HG03378 (cell line): Measurements from ENCODE around the gene PTPRN2.

ENCODE experiments used
- ATAC-seq: cut with Tn5 transposase; IDR thresholded peaks from one replicate; pipeline ENCODE4 v1.9.1; 2021; ENCODE audit warnings: mild to moderate bottlenecking, moderate library complexity; ENCODE audit not compliant: unreplicated experiment

Gene PTPRN2

GRCh38 chr7:158029509-158029908 is 558.1 kb downstream of the PTPRN2 start:
- no peak for ATAC-seq

GRCh38 chr7:158028971-158029370 is 558.7 kb downstream of the PTPRN2 start:
- ATAC-seq, result no peak

GRCh38 chr7:158028290-158028941 is 559.2 kb downstream of the PTPRN2 start:
- no peak for ATAC-seq

GRCh38 chr7:158027646-158028045 is 560.0 kb downstream of the PTPRN2 start:
- ATAC-seq, result no peak

GRCh38 chr7:158026636-158027265 is 560.9 kb downstream of the PTPRN2 start:
- ATAC-seq, result no peak

- no peak for ATAC-seq
These were observed 561.7 kb downstream of the PTPRN2 start for GRCh38 chr7:158025686-158026600.

- ATAC-seq, result no peak
These were observed 562.7 kb downstream of the PTPRN2 start for GRCh38 chr7:158024881-158025280.

GRCh38 chr7:158024351-158024715 is 563.3 kb downstream of the PTPRN2 start:
- no peak for ATAC-seq

- no peak for ATAC-seq
These were observed 563.8 kb downstream of the PTPRN2 start for GRCh38 chr7:158023681-158024350.

- ATAC-seq, result no peak
These were observed 564.5 kb downstream of the PTPRN2 start for GRCh38 chr7:158023157-158023556.

GRCh38 chr7:158022601-158023000 is 565.0 kb downstream of the PTPRN2 start:
- ATAC-seq, result no peak

GRCh38 chr7:158021836-158022235 is 565.8 kb downstream of the PTPRN2 start:
- no peak for ATAC-seq

GRCh38 chr7:158020706-158021095 is 566.9 kb downstream of the PTPRN2 start:
- ATAC-seq, result no peak

- no peak for ATAC-seq
These were observed 567.6 kb downstream of the PTPRN2 start for GRCh38 chr7:158019726-158020705.

GRCh38 chr7:158018971-158019645 is 568.5 kb downstream of the PTPRN2 start:
- no peak for ATAC-seq

- ATAC-seq, result no peak
These were observed 569.4 kb downstream of the PTPRN2 start for GRCh38 chr7:158018098-158018762.

- ATAC-seq, result no peak
These were observed 570.2 kb downstream of the PTPRN2 start for GRCh38 chr7:158017111-158018097.
